Natural killer cell (primary cell): ENCODE data around the gene KRT24. TPM values are rescaled to one million over a fixed set of nuclear protein-coding genes. Genes with fewer than 3 reads are reported as not detected.

Experiments
- ATAC-seq, 3 donors: fragments of 150-1000 bp in 2 of 3; fragments of 200-7000 bp in 1 of 3; cut with Tn5 transposase; 1 replicate in 1 of 3; 2 replicates in 2 of 3; pipeline ENCODE4 v1.10.0; 2021; ENCODE audit warnings: mild to moderate bottlenecking in 2 of 3, moderate library complexity in 2 of 3
- DNase-seq, 2 donors: peaks; one replicate each; pipeline versions ENCODE4 v3.0.0 to v3.0.0-alpha.2; 2013 to 2021; ENCODE audit warnings: mixed read lengths in 1 of 2
- H3K27ac ChIP-seq: one replicate; pipeline ENCODE4 v1.5.1; 2013; ENCODE audit warnings: mild to moderate bottlenecking, low read length
- H3K27me3 ChIP-seq: one replicate; pipeline ENCODE4 v1.6.1; 2013; ENCODE audit warnings: low read length; ENCODE audit not compliant: control insufficient read depth, insufficient read depth
- H3K36me3 ChIP-seq: one replicate; pipeline ENCODE4 v1.6.1; 2013; ENCODE audit warnings: low read length; ENCODE audit not compliant: control insufficient read depth, insufficient read depth
- H3K4me1 ChIP-seq: one replicate; pipeline ENCODE4 v1.6.1; 2013; ENCODE audit warnings: low read length; ENCODE audit not compliant: control insufficient read depth, insufficient read depth
- H3K4me3 ChIP-seq: one replicate; pipeline ENCODE4 v1.5.1; 2013; ENCODE audit warnings: low read length
- H3K9me3 ChIP-seq: one replicate; pipeline ENCODE4 v1.6.1; 2013; ENCODE audit warnings: low read length; ENCODE audit not compliant: control insufficient read depth, insufficient read depth
- H3K27ac Mint-ChIP-seq, 2 donors: one replicate each; pipeline ENCODE4 v1.8.0; 2022; ENCODE audit warnings: mild to moderate bottlenecking in 2 of 2, mixed read lengths in 2 of 2, moderate library complexity in 1 of 2
- H3K27me3 Mint-ChIP-seq, 2 donors: one replicate each; pipeline ENCODE4 v1.8.0; 2022; ENCODE audit warnings: low read depth in 2 of 2, mixed read lengths in 2 of 2
- H3K36me3 Mint-ChIP-seq: one replicate; pipeline ENCODE4 v1.8.0; 2022; ENCODE audit warnings: mixed read lengths
- H3K4me1 Mint-ChIP-seq, 2 donors: one replicate each; pipeline ENCODE4 v1.8.0; 2022; ENCODE audit warnings: mixed read lengths in 2 of 2
- H3K4me3 Mint-ChIP-seq: one replicate; pipeline ENCODE4 v1.8.0; 2022; ENCODE audit warnings: mild to moderate bottlenecking, moderate library complexity, mixed read lengths
- H3K9me3 Mint-ChIP-seq, 2 donors: one replicate each; pipeline ENCODE4 v1.8.0; 2022; ENCODE audit warnings: mixed read lengths in 2 of 2
- CTCF ChIP-seq: fragments of 200-600 bp; IDR thresholded peaks from one replicate; pipeline ENCODE4 v1.8.0; 2022; ENCODE audit warnings: antibody characterized with exemption
- WGBS: methylation state at CpG from one replicate; pipeline ENCODE4 v1.1.7; 2013; ENCODE audit warnings: missing lambda C conversion rate; ENCODE audit not compliant: insufficient coverage; 5-methylcytosine and 5-hydroxymethylcytosine counted together
- intact Hi-C: fragments of 100-400 bp; cut with micrococcal nuclease; formaldehyde crosslinking; loops from one replicate; pipeline ENCODE4 v1.14.2; 2022
- total RNA-seq, 4 donors: library from RNA; stranded (reverse); fragments of 120-200 nt in 1 of 4; gene quantifications; one replicate each; pipeline versions ENCODE4 v1.2.3 to v1.2.4, GENCODE V29; 2013 to 2022

KRT24 gene
- total RNA-seq, 3 donors from 2014 or later (not counting 1 experiment from before 2014, with no cell fraction given): not detected

- no peak overlapping the region for H3K4me3 ChIP-seq
- H3K27ac ChIP-seq: no peak overlapping the region
- H3K4me1 Mint-ChIP-seq: no peaks in the 10 kb centered on the region
- no peak overlapping the region for H3K4me3 Mint-ChIP-seq
- peaks cover 7% of the 10 kb centered on the region for H3K27me3 ChIP-seq
- no peak for TF ChIP-seq CTCF
- 52% methylated on average over 4 of the region's 4 CpGs for WGBS
- H3K9me3 ChIP-seq: peaks cover 3% of the 10 kb centered on the region
- intact Hi-C loops: no loop called here
- peaks cover 28 to 56% of the 10 kb centered on the region in 2 donors for H3K27me3 Mint-ChIP-seq
- no peak overlapping the region for H3K27ac Mint-ChIP-seq
- no peaks in the 10 kb centered on the region for H3K4me1 ChIP-seq
- peaks cover 3 to 4% of the 10 kb centered on the region in 2 donors for H3K9me3 Mint-ChIP-seq
- ATAC-seq (no peak), DNase-seq (no peak)
- no peaks in the 10 kb centered on the region for H3K36me3 ChIP-seq
- H3K36me3 Mint-ChIP-seq: no peaks in the 10 kb centered on the region
These were observed 35.0 kb upstream of the KRT24 start for GRCh38 chr17:40738553-40738952.

- no peaks in the 10 kb centered on the region for H3K4me1 ChIP-seq
- no peak overlapping the region for H3K27ac Mint-ChIP-seq
- no peaks in the 10 kb centered on the region for H3K27me3 ChIP-seq
- ATAC-seq: no peak
- no peaks in the 10 kb centered on the region for H3K9me3 ChIP-seq
- no peak overlapping the region for H3K4me3 ChIP-seq
- H3K9me3 Mint-ChIP-seq: no peaks in the 10 kb centered on the region
- H3K27me3 Mint-ChIP-seq: peaks cover 32 to 72% of the 10 kb centered on the region in 2 donors
- intact Hi-C loops: no loop called here
- no peaks in the 10 kb centered on the region for H3K36me3 ChIP-seq
- H3K4me3 Mint-ChIP-seq: no peak overlapping the region
- no peak for DNase-seq
- no peak overlapping the region for H3K27ac ChIP-seq
- 78% methylated on average over 1 of the region's 1 CpG for WGBS
- no peaks in the 10 kb centered on the region for H3K4me1 Mint-ChIP-seq
- TF ChIP-seq CTCF: no peak
- no peaks in the 10 kb centered on the region for H3K36me3 Mint-ChIP-seq
These were observed 31.5 kb upstream of the KRT24 start for GRCh38 chr17:40735016-40735415.

- Histone ChIP-seq H3K4me3 (no peak overlapping the region), H3K27ac (no peak overlapping the region), H3K27me3 (no peaks in the 10 kb centered on the region), H3K9me3 (no peaks in the 10 kb centered on the region), H3K4me1 (no peaks in the 10 kb centered on the region), H3K36me3 (no peaks in the 10 kb centered on the region)
- Mint-ChIP-seq H3K4me3 (no peak overlapping the region), H3K9me3 (no peaks in the 10 kb centered on the region), H3K27ac (no peak overlapping the region), H3K4me1 (no peaks in the 10 kb centered on the region), H3K27me3 (peaks cover 27 to 66% of the 10 kb centered on the region in 2 donors), H3K36me3 (no peaks in the 10 kb centered on the region)
- intact Hi-C loops: no loop called here
- no peak for DNase-seq
- ATAC-seq: no peak
- 89% methylated on average over 6 of the region's 6 CpGs for WGBS
- no peak for TF ChIP-seq CTCF
These were observed 30.5 kb upstream of the KRT24 start for GRCh38 chr17:40734018-40734417.

GRCh38 chr17:40730970-40731369 is 27.4 kb upstream of the KRT24 start:
- no peak for TF ChIP-seq CTCF
- 72% methylated on average over 1 of the region's 1 CpG for WGBS
- Mint-ChIP-seq H3K27ac (no peak overlapping the region), H3K27me3 (peaks cover 16 to 48% of the 10 kb centered on the region in 2 donors), H3K36me3 (no peaks in the 10 kb centered on the region), H3K9me3 (no peaks in the 10 kb centered on the region), H3K4me3 (no peak overlapping the region), H3K4me1 (no peaks in the 10 kb centered on the region)
- intact Hi-C loops: no loop called here
- H3K4me3 ChIP-seq: no peak overlapping the region
- no peaks in the 10 kb centered on the region for H3K4me1 ChIP-seq
- ATAC-seq (no peak), DNase-seq (no peak)
- no peaks in the 10 kb centered on the region for H3K9me3 ChIP-seq
- no peaks in the 10 kb centered on the region for H3K36me3 ChIP-seq
- H3K27ac ChIP-seq: no peak overlapping the region
- no peaks in the 10 kb centered on the region for H3K27me3 ChIP-seq
